ENCODE measurements around the gene SOX12. TPM values are rescaled to one million over a fixed set of nuclear protein-coding genes. Genes with fewer than 3 reads are reported as not detected.

The SOX12 gene
- total RNA-seq = 34.3 to 40.4 TPM (median 39.6 TPM) in 3 replicates
- long read RNA-seq, full-length matches to known transcripts = 19 of 19 reads
- long read RNA-seq, partial matches to known transcripts = 0 of 19 reads
- long read RNA-seq, other reads (novel, unspliced or antisense) = 0 of 19 reads

GRCh38 chr20:325045-325888, at the start of gene SOX12:
Gene SOX12, plus strand, starts transcription at chr20:325552. Its CDS starts 373 bp downstream, at chr20:325925.
- peaks cover 31% of the 10 kb centered on the region for H3K4me1 Mint-ChIP-seq (ENCODE audit: low read depth)
- H3K9me3 Mint-ChIP-seq (ENCODE audit: low read depth) = peaks cover 3% of the 10 kb centered on the region
- H3K4me3 Mint-ChIP-seq (ENCODE audit: unreplicated experiment) = peak within 1 kb of the TSS; percentile 85
- peak within 1 kb of the TSS; percentile 94 for H3K27ac Mint-ChIP-seq (ENCODE audit: unreplicated experiment)
- no peaks in the 10 kb centered on the region for H3K27me3 Mint-ChIP-seq (ENCODE audit: low read depth)
- H3K36me3 Mint-ChIP-seq (ENCODE audit: low read depth) = peaks cover 4% of the 10 kb centered on the region
- DNase-seq (ENCODE audit: low spot score) = peak; percentile 98
- TF ChIP-seq CTCF (IDR thresholded peaks at IDR 0.05) = no peak

- H3K27ac Mint-ChIP-seq (ENCODE audit: unreplicated experiment) = no peak overlapping the region
- H3K9me3 Mint-ChIP-seq (ENCODE audit: low read depth) = no peaks in the 10 kb centered on the region
- no peak overlapping the region for H3K4me3 Mint-ChIP-seq (ENCODE audit: unreplicated experiment)
- H3K36me3 Mint-ChIP-seq (ENCODE audit: low read depth) = peaks cover 26% of the 10 kb centered on the region
- H3K27me3 Mint-ChIP-seq (ENCODE audit: low read depth) = no peaks in the 10 kb centered on the region
- no peak for DNase-seq (ENCODE audit: low spot score)
- TF ChIP-seq CTCF (IDR thresholded peaks at IDR 0.05) = no peak
- no peaks in the 10 kb centered on the region for H3K4me1 Mint-ChIP-seq (ENCODE audit: low read depth)
Observed at GRCh38 chr20:275791-276190, 49.6 kb upstream of the SOX12 start.

GRCh38 chr20:276620-277495, 48.5 kb upstream of the SOX12 start:
- DNase-seq (ENCODE audit: low spot score) = no peak
- no peaks in the 10 kb centered on the region for H3K27me3 Mint-ChIP-seq (ENCODE audit: low read depth)
- no peaks in the 10 kb centered on the region for H3K9me3 Mint-ChIP-seq (ENCODE audit: low read depth)
- peaks cover 29% of the 10 kb centered on the region for H3K36me3 Mint-ChIP-seq (ENCODE audit: low read depth)
- H3K4me1 Mint-ChIP-seq (ENCODE audit: low read depth) = no peaks in the 10 kb centered on the region
- no peak overlapping the region for H3K4me3 Mint-ChIP-seq (ENCODE audit: unreplicated experiment)
- TF ChIP-seq CTCF (IDR thresholded peaks at IDR 0.05) = no peak
- H3K27ac Mint-ChIP-seq (ENCODE audit: unreplicated experiment) = no peak overlapping the region

- no peak overlapping the region for H3K27ac Mint-ChIP-seq (ENCODE audit: unreplicated experiment)
- H3K36me3 Mint-ChIP-seq (ENCODE audit: low read depth) = peaks cover 30% of the 10 kb centered on the region
- no peak for DNase-seq (ENCODE audit: low spot score)
- no peaks in the 10 kb centered on the region for H3K27me3 Mint-ChIP-seq (ENCODE audit: low read depth)
- no peak for TF ChIP-seq CTCF (IDR thresholded peaks at IDR 0.05)
- H3K4me3 Mint-ChIP-seq (ENCODE audit: unreplicated experiment) = no peak overlapping the region
- no peaks in the 10 kb centered on the region for H3K4me1 Mint-ChIP-seq (ENCODE audit: low read depth)
- H3K9me3 Mint-ChIP-seq (ENCODE audit: low read depth) = no peaks in the 10 kb centered on the region
Observed at GRCh38 chr20:277496-277781, 47.9 kb upstream of the SOX12 start.

GRCh38 chr20:278181-278580, 47.2 kb upstream of the SOX12 start:
- Mint-ChIP-seq H3K9me3 (ENCODE audit: low read depth) (no peaks in the 10 kb centered on the region), H3K4me3 (ENCODE audit: unreplicated experiment) (no peak overlapping the region), H3K27me3 (ENCODE audit: low read depth) (no peaks in the 10 kb centered on the region), H3K27ac (ENCODE audit: unreplicated experiment) (no peak overlapping the region), H3K36me3 (ENCODE audit: low read depth) (peaks cover 30% of the 10 kb centered on the region), H3K4me1 (ENCODE audit: low read depth) (no peaks in the 10 kb centered on the region)
- no peak for TF ChIP-seq CTCF (IDR thresholded peaks at IDR 0.05)
- no peak for DNase-seq (ENCODE audit: low spot score)
